Liver (tissue), 9 donors: ENCODE measurements around the gene KARS1. TPM values are rescaled to one million over a fixed set of nuclear protein-coding genes. Genes with fewer than 3 reads are reported as not detected.

Experiments
- DNase-seq: peaks from one replicate; pipeline ENCODE4 v3.0.0-alpha.2; 2017; ENCODE audit warnings: low spot score
- H3K27ac ChIP-seq, 2 donors: one replicate each; pipeline ENCODE4 v1.7.0; 2013; ENCODE audit warnings: inconsistent platforms in 2 of 2, low read length in 2 of 2, control low read depth in 1 of 2, low read depth in 1 of 2, mild to moderate bottlenecking in 1 of 2
- H3K27me3 ChIP-seq, 4 donors: one replicate each; pipeline versions ENCODE4 v1.6.1 to v1.7.0; 2013; ENCODE audit warnings: low read length in 3 of 4, inconsistent platforms in 1 of 4, mild to moderate bottlenecking in 1 of 4, moderate library complexity in 1 of 4; ENCODE audit not compliant: control insufficient read depth in 4 of 4, insufficient read depth in 4 of 4
- H3K36me3 ChIP-seq, 4 donors: one replicate each; pipeline versions ENCODE4 v1.6.1 to v1.7.0; 2013; ENCODE audit warnings: low read length in 3 of 4, mild to moderate bottlenecking in 3 of 4, low read depth in 1 of 4, moderate library complexity in 1 of 4; ENCODE audit not compliant: control insufficient read depth in 4 of 4, insufficient read depth in 3 of 4
- H3K4me1 ChIP-seq, 4 donors: one replicate each; pipeline versions ENCODE4 v1.6.1 to v1.7.0; 2013; ENCODE audit warnings: low read length in 3 of 4, mild to moderate bottlenecking in 3 of 4, moderate library complexity in 1 of 4; ENCODE audit not compliant: control insufficient read depth in 4 of 4, insufficient read depth in 4 of 4
- H3K4me3 ChIP-seq, 3 donors: one replicate each; pipeline versions ENCODE4 v1.6.1 to v1.7.0; 2013; ENCODE audit warnings: low read length in 3 of 3, control low read depth in 1 of 3, low read depth in 1 of 3, mild to moderate bottlenecking in 1 of 3
- H3K9ac ChIP-seq, 2 donors: one replicate each; pipeline ENCODE4 v1.7.0; 2013; ENCODE audit warnings: low read length in 2 of 2, mild to moderate bottlenecking in 2 of 2, moderate library complexity in 2 of 2, control low read depth in 1 of 2, low read depth in 1 of 2
- H3K9me3 ChIP-seq, 4 donors: one replicate each; pipeline versions ENCODE4 v1.6.1 to v1.7.0; 2013; ENCODE audit warnings: low read length in 3 of 4; ENCODE audit not compliant: control insufficient read depth in 4 of 4
- CTCF ChIP-seq: fragments of 150-350 bp; IDR thresholded peaks from 2 replicates; pipeline ENCODE4 v1.5.1; 2017; ENCODE audit warnings: improper control_type of control experiment, low read depth, low read length; ENCODE audit not compliant: missing input control
- EGR1 ChIP-seq, 2 donors: IDR thresholded peaks; 2 replicates each; pipeline ENCODE4 v1.6.1; 2016 to 2018; ENCODE audit warnings: antibody characterized with exemption in 2 of 2, low read depth in 2 of 2
- FOXA1 ChIP-seq: IDR thresholded peaks from 2 replicates; pipeline ENCODE4 v1.6.1; 2016; ENCODE audit warnings: antibody characterized with exemption
- FOXA2 ChIP-seq: IDR thresholded peaks from 2 replicates; pipeline ENCODE4 v1.6.1; 2016; ENCODE audit warnings: antibody characterized with exemption
- GABPA ChIP-seq, 2 donors: IDR thresholded peaks in 1 of 2; conservative IDR thresholded peaks in 1 of 2; 2 replicates each; pipeline ENCODE4 v1.6.1; 2016; ENCODE audit warnings: antibody characterized with exemption in 2 of 2, mild to moderate bottlenecking in 1 of 2, moderate library complexity in 1 of 2
- HNF4A ChIP-seq, 2 donors: conservative IDR thresholded peaks; 2 replicates each; pipeline ENCODE4 v1.6.1; 2016; ENCODE audit warnings: antibody characterized with exemption in 2 of 2, mild to moderate bottlenecking in 2 of 2
- HNF4G ChIP-seq: IDR thresholded peaks from 2 replicates; pipeline ENCODE4 v1.6.1; 2016; ENCODE audit warnings: antibody characterized with exemption
- JUND ChIP-seq, 2 donors: IDR thresholded peaks; 2 replicates each; pipeline ENCODE4 v1.6.1; 2016; ENCODE audit warnings: antibody characterized with exemption in 2 of 2
- NR2F2 ChIP-seq: IDR thresholded peaks from 2 replicates; pipeline ENCODE4 v1.6.1; 2016; ENCODE audit warnings: antibody characterized with exemption
- RAD21 ChIP-seq, 2 donors: IDR thresholded peaks; 2 replicates each; pipeline ENCODE4 v1.6.1; 2016; ENCODE audit warnings: antibody characterized with exemption in 2 of 2, mild to moderate bottlenecking in 2 of 2
- REST ChIP-seq: IDR thresholded peaks from 2 replicates; pipeline ENCODE4 v1.6.1; 2016; ENCODE audit warnings: antibody characterized with exemption, mild to moderate bottlenecking
- RXRA ChIP-seq, 2 donors: IDR thresholded peaks; 2 replicates each; pipeline ENCODE4 v1.6.1; 2017 to 2018; ENCODE audit warnings: antibody characterized with exemption in 2 of 2, mild to moderate bottlenecking in 1 of 2
- SP1 ChIP-seq: IDR thresholded peaks from 2 replicates; pipeline ENCODE4 v1.6.1; 2018; ENCODE audit warnings: antibody characterized with exemption, mild to moderate bottlenecking
- TAF1 ChIP-seq: conservative IDR thresholded peaks from 2 replicates; pipeline ENCODE4 v1.6.1; 2016; ENCODE audit warnings: antibody characterized with exemption, mild to moderate bottlenecking
- YY1 ChIP-seq: IDR thresholded peaks from 2 replicates; pipeline ENCODE4 v1.6.1; 2016; ENCODE audit warnings: antibody characterized with exemption, mild to moderate bottlenecking
- WGBS: extraction: QIAGEN DNeasy Blood & Tissue Kit; methylation state at CpG from one replicate; pipeline ENCODE4 v1.1.7; 2013; 5-methylcytosine and 5-hydroxymethylcytosine counted together
- polyA plus RNA-seq, 2 donors: library from polyadenylated mRNA; stranded (reverse) in 1 of 2; unstranded in 1 of 2; fragments of 200-250 nt in 1 of 2; fragments of >200 nt in 1 of 2; fragmentation: Nextera tagmentation in 1 of 2; extraction: Ambion mirVana in 1 of 2; gene quantifications; one replicate each; pipeline versions ENCODE4 v1.2.1 to v1.2.3, GENCODE V29; 2013 to 2015
- total RNA-seq, 2 donors: library from RNA; depleted of rRNA; stranded (reverse); fragments of >200 nt; gene quantifications; one replicate each; pipeline ENCODE4 v1.2.3, GENCODE V29; 2014
- TF ChIP-seq, protein P1 (sequence below): IDR thresholded peaks from 2 replicates; pipeline ENCODE4 v1.6.1; 2016; ENCODE audit warnings: antibody characterized with exemption
- TF ChIP-seq, protein P2 (sequence below): IDR thresholded peaks from 2 replicates; pipeline ENCODE4 v1.6.1; 2016; ENCODE audit warnings: antibody characterized with exemption
- TF ChIP-seq, protein P3 (sequence below): IDR thresholded peaks from 2 replicates; pipeline ENCODE4 v1.6.1; 2016; ENCODE audit warnings: antibody characterized with exemption
- donor health status: healthy.
- donor health status: healthy.
- donor health status: healthy.
- donor health status: healthy.
- donor health status: healthy.

The KARS1 gene
- total and polyA plus RNA-seq, 4 donors, result 47.3 to 65.5 (median 52.2) TPM

DNA sequence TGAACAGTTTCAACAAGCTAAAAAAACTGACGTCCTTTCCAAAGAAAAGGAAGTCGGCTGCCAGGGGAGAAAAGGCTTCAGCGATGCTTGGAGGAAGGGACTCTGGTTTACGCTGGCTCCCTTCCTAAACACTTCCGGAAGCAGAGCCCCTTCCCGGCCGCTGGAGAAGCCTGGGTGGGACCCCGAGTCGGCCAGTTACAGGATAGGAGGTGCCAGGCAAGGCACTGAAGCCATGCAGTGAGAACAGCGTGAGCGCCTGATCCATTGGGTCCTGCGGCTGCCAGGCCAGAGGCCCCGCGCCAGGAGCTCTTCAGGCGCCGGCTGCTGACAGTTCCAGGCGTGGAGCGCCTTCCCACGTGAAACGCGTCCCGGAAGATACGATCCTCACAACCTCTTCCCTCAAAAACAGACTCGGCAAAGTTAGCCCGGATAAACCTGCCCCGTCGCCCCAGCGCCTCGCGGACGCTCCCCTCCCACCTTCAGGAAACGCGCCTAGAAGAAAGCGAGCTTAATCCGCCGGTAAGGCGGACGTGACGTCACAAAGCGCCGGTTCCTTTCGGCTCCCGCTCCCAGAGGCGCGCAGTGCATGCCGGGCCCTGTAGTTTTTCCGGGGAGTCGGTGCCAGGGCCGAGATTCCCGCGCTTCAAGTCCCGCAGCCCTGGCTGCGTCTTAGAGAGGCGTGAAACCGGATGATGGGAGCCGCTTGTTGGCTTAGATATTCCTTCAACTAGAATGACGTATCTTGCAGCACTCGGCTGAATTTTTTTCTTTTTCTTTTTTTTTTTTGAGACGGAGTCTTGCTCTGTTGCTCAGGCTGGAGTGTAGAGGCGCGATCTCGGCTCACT is 24.5 kb downstream of the KARS1 start, which contains the start of gene ADAT1:
ADAT1 (minus strand) TSS at position 521 of the 845 bp plus-strand sequence. CDS start 2,482 bp downstream, outside the sequence.
- Histone ChIP-seq H3K36me3 (peaks cover 1 to 37% (median 18%) of the 10 kb centered on the region in 4 donors), H3K27me3 (no peaks in the 10 kb centered on the region), H3K9ac (peak within 1 kb of the TSS; percentile 57 to 95), H3K27ac (peak within 1 kb of the TSS; percentile 81 to 89), H3K4me1 (peaks cover 0 to 17% (median 10%) of the 10 kb centered on the region in 4 donors), H3K4me3 (peak within 1 kb of the TSS; percentile 79 to 94 (median 88)), H3K9me3 (no peaks in the 10 kb centered on the region)
- TF ChIP-seq GABPA (IDR thresholded peaks at IDR 0.05 in 1 of 2, conservative IDR thresholded peaks at IDR 0.05 in 1 of 2), result peak; percentile 84 to 95
- TF ChIP-seq HNF4G, result no peak
- TF ChIP-seq RXRA (IDR thresholded peaks at IDR 0.05), result no peak
- TF ChIP-seq, protein P1, sequence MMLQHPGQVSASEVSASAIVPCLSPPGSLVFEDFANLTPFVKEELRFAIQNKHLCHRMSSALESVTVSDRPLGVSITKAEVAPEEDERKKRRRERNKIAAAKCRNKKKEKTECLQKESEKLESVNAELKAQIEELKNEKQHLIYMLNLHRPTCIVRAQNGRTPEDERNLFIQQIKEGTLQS, result no peak
- TF ChIP-seq, protein P2, sequence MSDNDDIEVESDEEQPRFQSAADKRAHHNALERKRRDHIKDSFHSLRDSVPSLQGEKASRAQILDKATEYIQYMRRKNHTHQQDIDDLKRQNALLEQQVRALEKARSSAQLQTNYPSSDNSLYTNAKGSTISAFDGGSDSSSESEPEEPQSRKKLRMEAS, result peak; percentile 76
- no peak for TF ChIP-seq FOXA1
- TF ChIP-seq TAF1, result no peak
- no peak for TF ChIP-seq HNF4A (conservative IDR thresholded peaks at IDR 0.05)
- peak in 1 of 2 donors; percentile 28 for TF ChIP-seq RAD21 (IDR thresholded peaks at IDR 0.05)
- peak; percentile 11 for TF ChIP-seq REST
- TF ChIP-seq JUND (IDR thresholded peaks at IDR 0.05), result no peak
- TF ChIP-seq, protein P3, sequence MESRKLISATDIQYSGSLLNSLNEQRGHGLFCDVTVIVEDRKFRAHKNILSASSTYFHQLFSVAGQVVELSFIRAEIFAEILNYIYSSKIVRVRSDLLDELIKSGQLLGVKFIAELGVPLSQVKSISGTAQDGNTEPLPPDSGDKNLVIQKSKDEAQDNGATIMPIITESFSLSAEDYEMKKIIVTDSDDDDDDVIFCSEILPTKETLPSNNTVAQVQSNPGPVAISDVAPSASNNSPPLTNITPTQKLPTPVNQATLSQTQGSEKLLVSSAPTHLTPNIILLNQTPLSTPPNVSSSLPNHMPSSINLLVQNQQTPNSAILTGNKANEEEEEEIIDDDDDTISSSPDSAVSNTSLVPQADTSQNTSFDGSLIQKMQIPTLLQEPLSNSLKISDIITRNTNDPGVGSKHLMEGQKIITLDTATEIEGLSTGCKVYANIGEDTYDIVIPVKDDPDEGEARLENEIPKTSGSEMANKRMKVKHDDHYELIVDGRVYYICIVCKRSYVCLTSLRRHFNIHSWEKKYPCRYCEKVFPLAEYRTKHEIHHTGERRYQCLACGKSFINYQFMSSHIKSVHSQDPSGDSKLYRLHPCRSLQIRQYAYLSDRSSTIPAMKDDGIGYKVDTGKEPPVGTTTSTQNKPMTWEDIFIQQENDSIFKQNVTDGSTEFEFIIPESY, result peak; percentile 99
- no peak for TF ChIP-seq EGR1 (IDR thresholded peaks at IDR 0.05; ENCODE audit: low read depth in 2 of 2)
- peak; percentile 52 for TF ChIP-seq SP1
- TF ChIP-seq NR2F2, result no peak
- peak; percentile 68 for TF ChIP-seq YY1
- TF ChIP-seq FOXA2, result no peak
- under 1% methylated on average over 62 of the region's 62 CpGs for WGBS
- peak; percentile 96 for DNase-seq

DNA sequence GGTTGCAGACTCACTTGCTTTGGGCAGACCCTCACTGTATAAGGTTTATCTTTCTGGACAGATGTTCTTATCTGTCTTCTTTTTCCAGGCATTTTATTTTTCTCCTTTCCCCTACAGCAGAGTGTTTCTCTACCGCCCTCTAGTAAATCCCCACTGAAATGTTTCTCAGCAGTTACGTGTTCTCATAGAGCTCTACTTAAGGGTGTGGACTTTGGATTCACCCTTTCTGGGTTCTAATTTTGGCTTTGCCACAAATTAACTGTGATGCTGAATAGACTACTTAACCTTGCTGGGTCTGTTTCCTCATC is 26.3 kb downstream of the KARS1 start:
- Histone ChIP-seq H3K27me3 (no peaks in the 10 kb centered on the region), H3K27ac (no peak overlapping the region), H3K9me3 (no peaks in the 10 kb centered on the region), H3K4me1 (peaks cover 0 to 17% (median 10%) of the 10 kb centered on the region in 4 donors), H3K36me3 (peaks cover 1 to 32% (median 16%) of the 10 kb centered on the region in 4 donors), H3K4me3 (no peak overlapping the region), H3K9ac (no peak overlapping the region)
- 66% methylated on average over 2 of the region's 2 CpGs for WGBS
- DNase-seq, result no peak
- TF ChIP-seq, protein P1, result no peak
- TF ChIP-seq HNF4A (conservative IDR thresholded peaks at IDR 0.05), result peak in 1 of 2 donors; percentile 19
- peak; percentile 40 to 57 for TF ChIP-seq RAD21 (IDR thresholded peaks at IDR 0.05)
- TF ChIP-seq EGR1 (IDR thresholded peaks at IDR 0.05; ENCODE audit: low read depth in 2 of 2), result no peak
- peak; percentile 30 for TF ChIP-seq CTCF
